ENCODE results near the gene ZNF853.
"Not testable (repeated sequence)": the region's sequence is repeated elsewhere in the genome, so short reads cannot be mapped to it uniquely, and the experiment has no call there.

ZNF853 gene

GRCh38 chr7:6614953-6615722, at the start of gene ZNF853:
Gene ZNF853 (plus strand): TSS chr7:6615610. CDS start chr7:6616175, 565 bp downstream.
- DNase-seq (ENCODE audit: low read depth) = no peak

- no peak for DNase-seq (ENCODE audit: low read depth)
These were observed 49.8 kb upstream of the ZNF853 start for GRCh38 chr7:6565655-6566054.

GRCh38 chr7:6567886-6568285, 47.5 kb upstream of the ZNF853 start:
- no peak for DNase-seq (ENCODE audit: low read depth)

GRCh38 chr7:6571160-6571779, 44.1 kb upstream of the ZNF853 start:
- no peak for DNase-seq (ENCODE audit: low read depth)

GRCh38 chr7:6575281-6576023, 40.0 kb upstream of the ZNF853 start:
- DNase-seq (ENCODE audit: low read depth) = no peak

- DNase-seq (ENCODE audit: low read depth) = no peak
These were observed 39.2 kb upstream of the ZNF853 start for GRCh38 chr7:6576024-6576866.

GRCh38 chr7:6576867-6577368, 38.5 kb upstream of the ZNF853 start:
- peak; percentile 12 for DNase-seq (ENCODE audit: low read depth)

- peak; percentile 87 for DNase-seq (ENCODE audit: low read depth)
These were observed 37.9 kb upstream of the ZNF853 start, which contains the start of gene ZDHHC4 for GRCh38 chr7:6577369-6578113. Gene ZDHHC4 (plus strand): TSS chr7:6577454. CDS start chr7:6580562, 3,108 bp downstream.

- peak; percentile 94 for DNase-seq (ENCODE audit: low read depth)
These were observed 37.0 kb upstream of the ZNF853 start for GRCh38 chr7:6578114-6579084.

- no peak for DNase-seq (ENCODE audit: low read depth)
These were observed 36.0 kb upstream of the ZNF853 start for GRCh38 chr7:6579446-6579845.

- not testable (repeated sequence) for DNase-seq (ENCODE audit: low read depth)
These were observed 29.5 kb upstream of the ZNF853 start for GRCh38 chr7:6585746-6586432.

GRCh38 chr7:6588566-6588965, 26.8 kb upstream of the ZNF853 start:
- DNase-seq (ENCODE audit: low read depth) = no peak

- DNase-seq (ENCODE audit: low read depth) = no peak
These were observed 26.1 kb upstream of the ZNF853 start for GRCh38 chr7:6589151-6589828.

GRCh38 chr7:6589829-6590644, 25.4 kb upstream of the ZNF853 start, which contains the start of gene INTS15:
Gene INTS15 (plus strand): TSS chr7:6590021. CDS start chr7:6590284, 263 bp downstream.
- DNase-seq (ENCODE audit: low read depth) = peak; percentile 73

- peak; percentile 29 for DNase-seq (ENCODE audit: low read depth)
These were observed 24.7 kb upstream of the ZNF853 start for GRCh38 chr7:6590645-6591110.

GRCh38 chr7:6600093-6600492, 15.3 kb upstream of the ZNF853 start:
- DNase-seq (ENCODE audit: low read depth) = no peak

GRCh38 chr7:6604458-6604857, 11.0 kb upstream of the ZNF853 start:
- no peak for DNase-seq (ENCODE audit: low read depth)

All from amniotic epithelial cell (primary cell).